ENCODE measurements around the gene CENPN.
A peak's percentile ranks its signal among the peaks of the same experiment; 100 is the strongest.

CENPN gene

DNA sequence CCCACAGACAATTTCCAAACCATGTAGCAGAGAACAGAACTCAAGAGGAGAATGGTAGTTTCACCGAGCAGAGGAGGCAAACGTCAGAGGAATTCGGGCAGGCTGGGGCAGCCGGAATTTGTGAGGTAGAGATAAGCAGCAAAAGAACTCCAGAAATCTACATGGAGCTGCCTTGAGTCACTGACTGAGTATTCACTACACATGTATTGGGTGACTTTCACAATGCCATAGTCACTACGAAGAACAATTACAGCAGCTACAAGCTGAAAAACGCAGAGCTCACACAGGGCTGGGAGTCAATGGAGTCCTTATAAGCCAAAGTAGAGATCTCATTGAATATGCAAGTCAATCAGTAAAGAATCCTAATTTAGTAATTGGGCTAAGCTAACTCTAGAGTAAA lies 13.7 kb upstream of the CENPN start:
- H3K9ac ChIP-seq (ENCODE audit: low read depth, low read length) = peak overlapping the region; percentile 59
- no peaks in the 10 kb centered on the region for H3K9me3 ChIP-seq (replicated peaks; ENCODE audit: low read length)
- peak overlapping the region; percentile 22 for H3K4me3 ChIP-seq (ENCODE audit: low read length)
- no peaks in the 10 kb centered on the region for H3K36me3 ChIP-seq (ENCODE audit: insufficient read depth, low read length)
- peak overlapping the region; percentile 63 for H3K4me2 ChIP-seq (ENCODE audit: low read length)
- H3K4me1 ChIP-seq (ENCODE audit: control insufficient read depth, insufficient read depth, low read length) = peaks cover 42% of the 10 kb centered on the region
- H3K27me3 ChIP-seq (ENCODE audit: control insufficient read depth, insufficient read depth, low read length) = no peaks in the 10 kb centered on the region

DNA sequence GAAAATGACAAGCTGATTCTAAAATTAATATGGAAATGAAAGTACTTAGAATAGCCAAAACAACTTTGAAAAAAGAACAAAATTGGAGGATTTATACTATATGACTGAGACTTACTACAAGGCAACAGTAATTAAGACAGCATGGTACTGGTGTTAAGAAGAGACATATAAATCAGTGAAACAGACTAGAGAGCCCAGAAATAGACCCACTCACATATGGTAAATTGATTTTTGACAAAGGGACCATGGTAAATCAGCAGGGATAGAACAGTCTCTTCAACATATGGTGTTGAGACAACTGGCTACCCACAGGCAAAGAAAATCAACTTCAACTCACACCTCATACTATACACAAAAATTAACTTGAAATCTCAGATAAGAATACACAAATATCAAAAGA lies 13.2 kb upstream of the CENPN start:
- Histone ChIP-seq H3K4me1 (ENCODE audit: control insufficient read depth, insufficient read depth, low read length) (peaks cover 42% of the 10 kb centered on the region), H3K9ac (ENCODE audit: low read depth, low read length) (peak overlapping the region; percentile 59), H3K4me3 (ENCODE audit: low read length) (peak overlapping the region; percentile 22), H3K27me3 (ENCODE audit: control insufficient read depth, insufficient read depth, low read length) (no peaks in the 10 kb centered on the region), H3K4me2 (ENCODE audit: low read length) (peak overlapping the region; percentile 63), H3K9me3 (replicated peaks; ENCODE audit: low read length) (no peaks in the 10 kb centered on the region), H3K36me3 (ENCODE audit: insufficient read depth, low read length) (no peaks in the 10 kb centered on the region)

DNA sequence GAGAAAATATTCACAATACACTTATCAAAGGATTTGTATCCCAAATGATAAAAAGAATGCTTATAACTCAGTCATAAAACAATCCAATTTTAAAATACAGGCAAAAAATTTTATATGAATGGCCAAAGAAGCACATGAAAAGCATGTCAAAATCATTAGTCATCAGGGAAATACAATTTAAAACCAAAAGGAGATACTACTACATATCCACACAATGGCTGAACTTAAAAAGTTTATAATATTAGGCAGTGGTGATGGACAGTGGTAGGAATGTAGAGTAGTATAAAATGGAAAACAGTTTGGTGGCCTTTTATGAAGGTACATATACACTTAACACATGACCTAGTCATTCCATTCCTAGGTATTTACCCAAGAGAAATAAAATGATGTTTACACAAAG lies 12.6 kb upstream of the CENPN start:
- Histone ChIP-seq H3K9ac (ENCODE audit: low read depth, low read length) (peak overlapping the region; percentile 59), H3K4me1 (ENCODE audit: control insufficient read depth, insufficient read depth, low read length) (peaks cover 42% of the 10 kb centered on the region), H3K4me3 (ENCODE audit: low read length) (no peak overlapping the region), H3K27me3 (ENCODE audit: control insufficient read depth, insufficient read depth, low read length) (no peaks in the 10 kb centered on the region), H3K36me3 (ENCODE audit: insufficient read depth, low read length) (no peaks in the 10 kb centered on the region), H3K9me3 (replicated peaks; ENCODE audit: low read length) (no peaks in the 10 kb centered on the region), H3K4me2 (ENCODE audit: low read length) (peak overlapping the region; percentile 63)

DNA sequence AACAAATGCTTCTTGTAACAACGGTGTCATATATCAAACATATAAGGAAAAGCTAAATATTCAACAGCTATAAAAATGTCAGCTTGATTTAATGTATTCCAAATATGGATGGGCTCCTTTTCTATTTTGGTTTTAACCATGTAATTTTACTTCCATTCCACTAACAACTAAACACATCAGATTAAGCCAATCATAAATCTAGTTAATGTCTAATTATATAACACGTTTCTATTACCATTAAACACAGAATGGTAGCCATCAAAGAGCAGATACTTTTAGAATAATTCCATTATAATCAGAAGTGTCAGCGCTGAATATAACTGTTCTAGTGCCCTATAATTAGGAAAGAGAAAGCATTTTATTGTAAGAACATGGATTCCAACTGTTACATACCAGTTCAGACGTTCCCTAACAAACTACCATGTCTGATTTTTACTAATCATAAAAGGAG lies 10.3 kb upstream of the CENPN start:
- Histone ChIP-seq H3K4me3 (ENCODE audit: low read length) (no peak overlapping the region), H3K4me2 (ENCODE audit: low read length) (peak overlapping the region; percentile 31), H3K9ac (ENCODE audit: low read depth, low read length) (no peak overlapping the region), H3K27me3 (ENCODE audit: control insufficient read depth, insufficient read depth, low read length) (no peaks in the 10 kb centered on the region), H3K9me3 (replicated peaks; ENCODE audit: low read length) (no peaks in the 10 kb centered on the region), H3K4me1 (ENCODE audit: control insufficient read depth, insufficient read depth, low read length) (peaks cover 33% of the 10 kb centered on the region), H3K36me3 (ENCODE audit: insufficient read depth, low read length) (no peaks in the 10 kb centered on the region)

DNA sequence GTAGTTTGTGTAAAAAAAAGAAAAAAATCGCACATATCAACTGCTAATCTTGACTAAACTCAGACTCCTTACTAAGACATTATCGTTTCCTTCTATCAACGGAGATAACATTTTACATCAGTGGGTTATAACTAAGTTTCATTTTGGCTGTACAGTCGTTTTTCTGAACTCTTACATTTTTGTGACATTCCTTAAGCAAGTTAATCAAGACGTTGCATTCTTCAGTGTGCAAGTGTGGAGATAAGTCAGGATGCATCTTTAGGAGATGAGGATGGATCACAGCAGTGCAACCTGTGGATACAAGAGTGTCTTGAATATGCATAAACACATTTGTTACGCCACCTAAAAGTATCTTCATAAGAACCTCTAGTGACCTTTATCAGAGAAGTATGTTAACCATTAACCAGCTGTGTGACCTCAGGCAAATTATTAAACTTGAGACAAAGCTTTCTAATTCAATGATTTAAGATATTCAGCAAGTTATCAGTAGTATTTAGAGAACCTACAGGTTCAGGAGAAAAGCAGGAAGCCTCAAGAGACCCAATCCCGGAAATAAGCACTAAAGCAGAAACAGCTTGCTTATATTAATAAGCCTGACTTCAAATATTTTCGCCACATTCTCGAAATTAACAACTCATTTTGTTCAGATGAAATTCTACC lies 9.7 kb upstream of the CENPN start:
- no peaks in the 10 kb centered on the region for H3K9me3 ChIP-seq (replicated peaks; ENCODE audit: low read length)
- H3K4me1 ChIP-seq (ENCODE audit: control insufficient read depth, insufficient read depth, low read length) = peaks cover 33% of the 10 kb centered on the region
- no peaks in the 10 kb centered on the region for H3K27me3 ChIP-seq (ENCODE audit: control insufficient read depth, insufficient read depth, low read length)
- no peak overlapping the region for H3K9ac ChIP-seq (ENCODE audit: low read depth, low read length)
- H3K4me3 ChIP-seq (ENCODE audit: low read length) = no peak overlapping the region
- peak overlapping the region; percentile 31 for H3K4me2 ChIP-seq (ENCODE audit: low read length)
- H3K36me3 ChIP-seq (ENCODE audit: insufficient read depth, low read length) = no peaks in the 10 kb centered on the region

DNA sequence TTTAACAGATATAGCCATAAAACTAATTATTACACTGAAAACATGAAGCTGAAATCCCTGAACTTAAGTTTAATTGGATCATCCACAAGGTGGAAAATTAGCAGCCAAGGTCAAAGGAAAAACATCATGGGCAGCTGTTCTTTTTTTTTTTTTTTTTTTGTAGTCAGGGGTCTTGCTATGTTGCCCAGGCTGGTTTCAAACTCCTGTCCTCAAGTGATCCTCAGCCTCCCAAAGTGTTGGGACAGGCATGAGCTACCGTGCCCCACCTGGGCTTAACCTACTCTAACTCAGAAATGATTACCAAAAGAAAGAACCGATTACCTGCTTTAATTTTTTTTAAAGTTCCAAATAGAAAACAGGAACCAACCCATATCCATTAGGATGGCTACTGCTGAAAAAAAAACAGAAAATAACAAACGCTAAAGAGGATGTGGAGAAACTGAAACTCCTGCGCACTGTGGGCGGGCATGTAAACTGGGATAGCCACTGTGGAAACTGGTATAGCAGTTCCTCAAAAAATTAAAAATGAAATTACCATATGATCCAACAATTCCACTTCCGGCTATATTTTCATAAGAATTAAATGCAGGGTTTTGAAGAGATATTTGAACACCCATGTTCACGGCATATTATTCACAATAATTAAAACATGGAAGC lies 8.9 kb upstream of the CENPN start:
- peaks cover 25% of the 10 kb centered on the region for H3K4me1 ChIP-seq (ENCODE audit: control insufficient read depth, insufficient read depth, low read length)
- H3K36me3 ChIP-seq (ENCODE audit: insufficient read depth, low read length) = no peaks in the 10 kb centered on the region
- H3K9me3 ChIP-seq (replicated peaks; ENCODE audit: low read length) = no peaks in the 10 kb centered on the region
- no peak overlapping the region for H3K4me2 ChIP-seq (ENCODE audit: low read length)
- no peak overlapping the region for H3K9ac ChIP-seq (ENCODE audit: low read depth, low read length)
- H3K4me3 ChIP-seq (ENCODE audit: low read length) = no peak overlapping the region
- H3K27me3 ChIP-seq (ENCODE audit: control insufficient read depth, insufficient read depth, low read length) = no peaks in the 10 kb centered on the region

DNA sequence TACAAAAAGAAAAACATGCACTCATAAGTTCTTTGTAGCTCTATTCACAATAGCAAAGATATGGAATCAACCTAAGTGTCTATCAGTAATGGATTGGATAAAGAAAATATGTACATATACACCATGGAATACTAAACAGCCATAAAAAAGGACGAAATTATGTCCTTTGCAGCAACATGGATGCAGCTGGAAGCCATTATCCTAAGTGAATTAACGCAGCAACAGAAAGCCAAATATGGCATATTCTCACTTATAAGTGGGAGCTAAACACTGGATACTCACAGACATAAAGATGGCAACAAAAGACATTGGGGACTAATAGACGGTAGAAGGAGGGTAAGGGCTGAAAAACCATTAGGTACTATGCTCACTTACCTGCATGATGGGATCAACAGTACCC lies 6.1 kb upstream of the CENPN start:
- Histone ChIP-seq H3K4me1 (ENCODE audit: control insufficient read depth, insufficient read depth, low read length) (peaks cover 27% of the 10 kb centered on the region), H3K4me2 (ENCODE audit: low read length) (no peak overlapping the region), H3K9ac (ENCODE audit: low read depth, low read length) (no peak overlapping the region)

DNA sequence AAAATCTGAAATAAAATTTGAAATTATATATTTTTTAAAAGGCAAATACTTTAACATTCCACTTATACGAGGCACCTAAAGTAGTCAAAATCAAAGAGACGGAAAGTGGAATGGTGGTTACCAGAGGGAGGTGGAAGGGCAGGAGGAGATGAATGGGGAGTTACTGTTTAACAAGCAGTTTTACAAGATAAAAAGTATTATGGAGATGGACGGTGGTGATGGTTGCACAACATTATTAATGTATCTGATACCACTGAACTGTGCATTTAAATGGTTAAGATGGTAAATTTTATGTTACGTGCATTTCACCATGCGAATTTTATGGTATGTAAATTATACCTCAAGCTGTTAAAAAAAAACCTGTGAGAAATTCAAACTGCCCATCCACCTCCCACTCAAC lies 5.7 kb upstream of the CENPN start:
- no peak overlapping the region for H3K4me2 ChIP-seq (ENCODE audit: low read length)
- H3K4me1 ChIP-seq (ENCODE audit: control insufficient read depth, insufficient read depth, low read length) = peaks cover 27% of the 10 kb centered on the region
- H3K27me3 ChIP-seq (ENCODE audit: control insufficient read depth, insufficient read depth, low read length) = no peaks in the 10 kb centered on the region
- H3K9ac ChIP-seq (ENCODE audit: low read depth, low read length) = no peak overlapping the region
- H3K9me3 ChIP-seq (replicated peaks; ENCODE audit: low read length) = no peaks in the 10 kb centered on the region
- no peak overlapping the region for H3K4me3 ChIP-seq (ENCODE audit: low read length)
- no peaks in the 10 kb centered on the region for H3K36me3 ChIP-seq (ENCODE audit: insufficient read depth, low read length)

More for the DNA sequence above, 6.1 kb upstream of the CENPN start:
- no peaks in the 10 kb centered on the region for H3K27me3 ChIP-seq (ENCODE audit: control insufficient read depth, insufficient read depth, low read length)
- H3K9me3 ChIP-seq (replicated peaks; ENCODE audit: low read length) = no peaks in the 10 kb centered on the region
- H3K4me3 ChIP-seq (ENCODE audit: low read length) = no peak overlapping the region
- no peaks in the 10 kb centered on the region for H3K36me3 ChIP-seq (ENCODE audit: insufficient read depth, low read length)

DNA sequence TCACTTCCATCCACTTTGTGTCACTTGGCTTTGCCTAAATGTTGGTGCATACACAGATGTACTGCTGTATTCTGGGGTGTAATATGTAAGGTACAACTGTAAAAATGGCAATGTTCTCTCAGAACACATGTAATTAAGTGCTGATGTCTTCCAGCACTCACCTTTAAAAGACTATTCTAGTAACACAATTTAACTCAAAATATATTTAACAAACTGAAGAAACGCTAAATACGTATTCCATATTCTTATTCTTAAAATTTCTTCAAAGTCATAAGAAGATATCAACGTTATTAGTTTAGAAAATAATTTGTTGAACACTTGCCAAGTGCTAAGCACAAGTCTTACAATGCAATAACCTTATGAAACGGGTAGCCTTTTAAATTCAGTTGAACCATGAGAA lies 4.0 kb upstream of the CENPN start:
- Histone ChIP-seq H3K9ac (ENCODE audit: low read depth, low read length) (no peak overlapping the region), H3K9me3 (replicated peaks; ENCODE audit: low read length) (no peaks in the 10 kb centered on the region), H3K4me3 (ENCODE audit: low read length) (no peak overlapping the region), H3K4me2 (ENCODE audit: low read length) (no peak overlapping the region), H3K36me3 (ENCODE audit: insufficient read depth, low read length) (no peaks in the 10 kb centered on the region), H3K27me3 (ENCODE audit: control insufficient read depth, insufficient read depth, low read length) (no peaks in the 10 kb centered on the region), H3K4me1 (ENCODE audit: control insufficient read depth, insufficient read depth, low read length) (peaks cover 19% of the 10 kb centered on the region)

DNA sequence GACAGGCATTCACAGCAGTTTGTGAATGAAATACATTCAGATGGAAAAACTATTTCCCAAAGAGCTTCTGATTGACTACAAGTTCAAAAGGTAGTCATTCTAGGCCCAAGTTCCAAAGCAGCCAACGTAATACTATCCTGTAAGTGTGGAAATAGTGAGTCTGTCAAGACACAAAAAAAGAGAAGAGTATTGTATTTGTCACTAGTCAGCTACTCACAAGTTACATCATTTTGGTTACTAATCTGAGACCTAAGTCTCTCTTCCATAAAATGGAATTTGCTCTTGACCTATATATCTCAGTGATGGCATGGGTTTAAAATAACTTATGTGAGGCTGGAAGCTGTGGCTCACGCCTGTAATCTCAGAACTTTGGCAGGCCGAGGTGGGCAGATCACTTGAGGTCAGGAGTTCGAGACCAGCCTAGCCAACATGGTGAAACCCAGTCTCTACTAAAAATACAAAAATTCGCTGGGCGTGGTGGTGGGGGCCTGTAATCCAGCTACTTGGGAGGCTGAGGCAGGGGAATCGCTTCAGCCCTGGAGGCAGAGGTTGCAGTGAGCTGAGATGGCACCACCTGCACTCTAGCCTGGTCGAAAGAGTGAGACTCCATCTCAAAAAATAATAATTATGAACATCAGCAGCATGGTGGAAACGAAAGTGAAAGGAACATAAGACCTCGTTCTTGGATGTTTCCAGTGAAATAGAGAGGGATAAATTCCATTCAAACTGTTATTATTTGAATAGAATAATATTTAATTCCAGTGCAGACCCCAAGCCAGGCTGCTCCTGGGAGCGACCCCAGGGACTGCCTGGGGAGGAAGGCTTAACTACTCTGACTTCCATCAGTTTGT lies 3.2 kb upstream of the CENPN start:
- H3K27me3 ChIP-seq (ENCODE audit: control insufficient read depth, insufficient read depth, low read length) = no peaks in the 10 kb centered on the region
- H3K36me3 ChIP-seq (ENCODE audit: insufficient read depth, low read length) = no peaks in the 10 kb centered on the region
- H3K9ac ChIP-seq (ENCODE audit: low read depth, low read length) = peak overlapping the region; percentile 91
- no peaks in the 10 kb centered on the region for H3K9me3 ChIP-seq (replicated peaks; ENCODE audit: low read length)
- H3K4me2 ChIP-seq (ENCODE audit: low read length) = peak overlapping the region; percentile 86
- H3K4me1 ChIP-seq (ENCODE audit: control insufficient read depth, insufficient read depth, low read length) = peaks cover 25% of the 10 kb centered on the region
- H3K4me3 ChIP-seq (ENCODE audit: low read length) = peak overlapping the region; percentile 9

DNA sequence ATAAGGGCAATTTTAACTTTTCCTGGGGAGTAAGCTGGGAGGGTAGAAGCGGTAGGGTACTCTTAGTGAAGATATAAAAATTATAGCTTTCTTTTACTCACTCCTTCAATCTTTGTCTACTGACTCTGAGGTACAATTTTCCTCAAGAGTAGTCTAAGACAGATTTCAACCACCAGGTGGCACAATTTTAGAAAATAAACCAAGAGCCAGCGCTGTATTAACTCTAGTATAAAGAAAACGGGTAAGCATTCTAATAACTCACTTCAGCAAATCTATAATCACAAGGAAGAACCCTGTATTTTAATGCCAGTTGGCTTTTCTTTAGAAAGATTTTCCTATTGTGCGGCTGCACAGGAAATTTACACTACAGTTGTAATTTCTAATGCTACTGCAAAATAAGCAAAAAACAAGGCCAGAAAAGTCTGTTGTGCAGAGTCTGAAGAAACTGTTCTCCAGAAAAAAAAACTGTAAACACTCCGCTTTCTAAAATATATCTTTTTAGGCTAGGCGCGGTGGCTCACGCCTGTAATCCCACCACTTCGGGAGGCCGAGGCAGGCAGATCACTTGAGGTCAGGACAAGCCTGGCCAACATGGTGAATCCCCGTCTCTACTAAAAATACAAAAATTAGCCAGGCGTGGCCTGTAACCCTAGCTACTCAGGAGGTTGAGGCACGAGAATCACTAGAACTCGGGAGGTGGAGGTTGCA lies 2.2 kb upstream of the CENPN start:
- H3K9ac ChIP-seq (ENCODE audit: low read depth, low read length) = peak overlapping the region; percentile 91
- no peaks in the 10 kb centered on the region for H3K36me3 ChIP-seq (ENCODE audit: insufficient read depth, low read length)
- no peaks in the 10 kb centered on the region for H3K9me3 ChIP-seq (replicated peaks; ENCODE audit: low read length)
- H3K4me3 ChIP-seq (ENCODE audit: low read length) = peak overlapping the region; percentile 85
- no peaks in the 10 kb centered on the region for H3K27me3 ChIP-seq (ENCODE audit: control insufficient read depth, insufficient read depth, low read length)
- H3K4me2 ChIP-seq (ENCODE audit: low read length) = peak overlapping the region; percentile 86
- H3K4me1 ChIP-seq (ENCODE audit: control insufficient read depth, insufficient read depth, low read length) = peaks cover 25% of the 10 kb centered on the region

All from skeletal muscle satellite cell (primary cell).